Spleen (tissue), 7 donors: ENCODE measurements around the gene VAC14.
A peak's percentile ranks its signal among the peaks of the same experiment; 100 is the strongest.

Experiments used
- CTCF ChIP-seq, 11 experiments: fragments of 200-600 bp in 7 of 11; fragments of 450-650 bp in 4 of 11; sonication (generic) in 4 of 11; IDR thresholded peaks in 8 of 11; conservative IDR thresholded peaks in 3 of 11; 1 replicate in 7 of 11; 2 replicates in 4 of 11; pipeline versions ENCODE4 v1.4.0 to v1.8.0; 2016 to 2021; ENCODE audit warnings: antibody characterized with exemption in 11 of 11, inconsistent platforms in 4 of 11, mild to moderate bottlenecking in 1 of 11
- POLR2A ChIP-seq, 3 donors: fragments of 450-650 bp; IDR thresholded peaks; one replicate each; pipeline ENCODE4 v1.5.1; 2017; ENCODE audit warnings: antibody characterized with exemption in 3 of 3, mild to moderate bottlenecking in 1 of 3
- POLR2AphosphoS5 ChIP-seq, 3 donors: sonication (generic); formaldehyde crosslinking; IDR thresholded peaks; one replicate each; pipeline ENCODE4 v1.5.1; 2017; ENCODE audit warnings: antibody characterized with exemption in 3 of 3
- donor health status: DM: no; HTN: no; CAD: no; lungs with moderate emphysema.
- donor health status: DM: no; HTN: no; CAD: no.
- donor health status: DM: no; HTN: no; CAD: no.

- no peak for TF ChIP-seq CTCF (IDR thresholded peaks at IDR 0.05 in 8 of 11, conservative IDR thresholded peaks at IDR 0.05 in 3 of 11)
- peak; percentile 37 to 71 (median 62) for TF ChIP-seq POLR2AphosphoS5 (IDR thresholded peaks at IDR 0.05)
- no peak for TF ChIP-seq POLR2A (IDR thresholded peaks at IDR 0.05)
Observed at GRCh38 chr16:70725912-70726828, 74.8 kb downstream of the VAC14 start.
